ES-I3 (cell line): ENCODE measurements around the gene CFB.
A peak's percentile ranks its signal among the peaks of the same experiment; 100 is the strongest.

Experiments used
- H3K36me3 ChIP-seq: 2 replicates; pipeline ENCODE4 v1.6.1; 2013; ENCODE audit warnings: mild to moderate bottlenecking, low read length, control low read depth, moderate library complexity; ENCODE audit not compliant: insufficient read depth
- H3K4me1 ChIP-seq: 2 replicates; pipeline ENCODE4 v1.6.1; 2013; ENCODE audit warnings: mild to moderate bottlenecking, control low read depth, low read length; ENCODE audit not compliant: insufficient read depth
- H3K9ac ChIP-seq: 2 replicates; pipeline ENCODE4 v1.6.1; 2013; ENCODE audit warnings: low read depth, mild to moderate bottlenecking, low read length, moderate library complexity
- H3K9me3 ChIP-seq: 2 replicates; pipeline ENCODE4 v1.6.1; 2013; ENCODE audit warnings: mild to moderate bottlenecking, low read length, moderate library complexity; ENCODE audit not compliant: control insufficient read depth, insufficient read depth

CFB gene

GRCh38 chr6:31949926-31950548 is 4.1 kb downstream of the CFB start:
- Histone ChIP-seq H3K9ac (no peak overlapping the region), H3K9me3 (no peaks in the 10 kb centered on the region), H3K36me3 (peaks cover 6% of the 10 kb centered on the region; the same call in 1 of the 2 replicates), H3K4me1 (peaks cover 4% of the 10 kb centered on the region; the same call in 1 of the 2 replicates)

- no peaks in the 10 kb centered on the region for H3K9me3 ChIP-seq
- no peaks in the 10 kb centered on the region for H3K4me1 ChIP-seq
- H3K9ac ChIP-seq, result no peak overlapping the region
- peaks cover 18% of the 10 kb centered on the region; the same call in 1 of the 2 replicates for H3K36me3 ChIP-seq
Measured at GRCh38 chr6:31952140-31952805, 6.4 kb downstream of the CFB start.

GRCh38 chr6:31952890-31953289 is 7.0 kb downstream of the CFB start:
- Histone ChIP-seq H3K4me1 (peaks cover under 1% of the 10 kb centered on the region; the same call in 1 of the 2 replicates), H3K36me3 (peaks cover 18% of the 10 kb centered on the region; the same call in 1 of the 2 replicates), H3K9me3 (no peaks in the 10 kb centered on the region), H3K9ac (no peak overlapping the region)

- Histone ChIP-seq H3K9me3 (no peaks in the 10 kb centered on the region), H3K9ac (no peak overlapping the region), H3K4me1 (peaks cover 4% of the 10 kb centered on the region; the same call in 1 of the 2 replicates), H3K36me3 (peaks cover 18% of the 10 kb centered on the region; the same call in 1 of the 2 replicates)
Measured at GRCh38 chr6:31954511-31954910, 8.6 kb downstream of the CFB start.

- Histone ChIP-seq H3K9me3 (no peaks in the 10 kb centered on the region), H3K9ac (no peak overlapping the region), H3K4me1 (peaks cover 4% of the 10 kb centered on the region; the same call in 1 of the 2 replicates), H3K36me3 (peaks cover 18% of the 10 kb centered on the region; the same call in 1 of the 2 replicates)
Measured at GRCh38 chr6:31956796-31957195, 10.9 kb downstream of the CFB start.

- Histone ChIP-seq H3K9ac (peak overlapping the region; percentile 75), H3K36me3 (peaks cover 15% of the 10 kb centered on the region), H3K4me1 (peaks cover 4% of the 10 kb centered on the region; the same call in 1 of the 2 replicates), H3K9me3 (no peaks in the 10 kb centered on the region)
Measured at GRCh38 chr6:31958412-31958740, 12.5 kb downstream of the CFB start.

- Histone ChIP-seq H3K9ac (peak within 1 kb of the TSS; percentile 75), H3K4me1 (peaks cover 4% of the 10 kb centered on the region; the same call in 1 of the 2 replicates), H3K9me3 (no peaks in the 10 kb centered on the region), H3K36me3 (peaks cover 19% of the 10 kb centered on the region)
Measured at GRCh38 chr6:31958741-31959739, 13.1 kb downstream of the CFB start, which contains the start of the genes NELFE and SKIC2. TSS of gene NELFE (minus strand) at chr6:31958971. CDS start at chr6:31958446, 525 bp downstream. TSS of gene SKIC2 (plus strand) at chr6:31959175. CDS start at chr6:31959193, 18 bp downstream.

GRCh38 chr6:31961616-31962015 is 15.7 kb downstream of the CFB start:
- peaks cover 13% of the 10 kb centered on the region for H3K36me3 ChIP-seq
- H3K4me1 ChIP-seq, result peaks cover 4% of the 10 kb centered on the region; the same call in 1 of the 2 replicates
- no peak overlapping the region for H3K9ac ChIP-seq
- H3K9me3 ChIP-seq, result no peaks in the 10 kb centered on the region

GRCh38 chr6:31963921-31964320 is 18.0 kb downstream of the CFB start:
- Histone ChIP-seq H3K4me1 (no peaks in the 10 kb centered on the region), H3K9ac (no peak overlapping the region), H3K9me3 (no peaks in the 10 kb centered on the region), H3K36me3 (peaks cover 8% of the 10 kb centered on the region)

GRCh38 chr6:31965700-31966099 is 19.8 kb downstream of the CFB start:
- Histone ChIP-seq H3K9ac (no peak overlapping the region), H3K4me1 (no peaks in the 10 kb centered on the region), H3K36me3 (peaks cover 15% of the 10 kb centered on the region), H3K9me3 (no peaks in the 10 kb centered on the region)

GRCh38 chr6:31966506-31966905 is 20.6 kb downstream of the CFB start:
- Histone ChIP-seq H3K36me3 (peaks cover 15% of the 10 kb centered on the region), H3K9me3 (no peaks in the 10 kb centered on the region), H3K9ac (no peak overlapping the region), H3K4me1 (no peaks in the 10 kb centered on the region; the same call in 1 of the 2 replicates)

- Histone ChIP-seq H3K4me1 (no peaks in the 10 kb centered on the region; the same call in 1 of the 2 replicates), H3K9me3 (no peaks in the 10 kb centered on the region), H3K9ac (no peak overlapping the region), H3K36me3 (peaks cover 15% of the 10 kb centered on the region)
Measured at GRCh38 chr6:31966997-31967925, 21.4 kb downstream of the CFB start.

- H3K9ac ChIP-seq, result no peak overlapping the region
- peaks cover 15% of the 10 kb centered on the region for H3K36me3 ChIP-seq
- H3K9me3 ChIP-seq, result no peaks in the 10 kb centered on the region
- peaks cover under 1% of the 10 kb centered on the region; the same call in 1 of the 2 replicates for H3K4me1 ChIP-seq
Measured at GRCh38 chr6:31967926-31968320, 22.0 kb downstream of the CFB start.
